Measurements from ENCODE around the gene ELF4. TPM values are rescaled to one million over a fixed set of nuclear protein-coding genes. Genes with fewer than 3 reads are reported as not detected.

Gene ELF4
- total and polyA plus RNA-seq, 3 experiments from 2014 or later = 19.5 to 24.7 (median 23.8) TPM

- no peaks in the 10 kb centered on the region for H3K36me3 ChIP-seq (ENCODE audit: insufficient read depth, low read length)
- no peaks in the 10 kb centered on the region for H3K27me3 ChIP-seq (ENCODE audit: insufficient read depth, low read length, poor library complexity, severe bottlenecking)
- Mint-ChIP-seq H3K27me3 (peaks cover 0 to 3% of the 10 kb centered on the region in 2 donors), H3K4me3 (peak overlapping the region; percentile 87 to 97 (median 92)), H3K4me1 (peaks cover 74 to 86% (median 77%) of the 10 kb centered on the region in 3 donors), H3K27ac (peak overlapping the region; percentile 89 to 99 (median 95)), H3K36me3 (peaks cover 0 to 16% (median 2%) of the 10 kb centered on the region in 3 donors), H3K9me3 (no peaks in the 10 kb centered on the region)
- POLR2A ChIA-PET = no interaction called here
- H3K9me3 ChIP-seq (ENCODE audit: low read length) = no peaks in the 10 kb centered on the region
- no peak overlapping the region for H3K27ac ChIP-seq (ENCODE audit: low read depth, low read length)
- no peak for DNase-seq
- H3K4me1 ChIP-seq (ENCODE audit: insufficient read depth, low read length) = peaks cover 46% of the 10 kb centered on the region
- H3K4me3 ChIP-seq (ENCODE audit: low read length) = peak overlapping the region; percentile 49
- CTCF ChIA-PET = interaction anchor here (1.3 to 5.9 kb wide), 5 partner anchors 23 to 110 kb away, joined by 4 to 133 read pairs (median 36); partner anchors contain the start of genes AIFM1 and RAB33A
Measured at GRCh38 chrX:130083107-130083490, 27.2 kb downstream of the ELF4 start.

- Histone ChIP-seq H3K4me1 (ENCODE audit: insufficient read depth, low read length) (peaks cover 42% of the 10 kb centered on the region), H3K27me3 (ENCODE audit: insufficient read depth, low read length, poor library complexity, severe bottlenecking) (no peaks in the 10 kb centered on the region), H3K27ac (ENCODE audit: low read depth, low read length) (peak overlapping the region; percentile 54), H3K4me3 (ENCODE audit: low read length) (peak overlapping the region; percentile 49), H3K9me3 (ENCODE audit: low read length) (no peaks in the 10 kb centered on the region), H3K36me3 (ENCODE audit: insufficient read depth, low read length) (no peaks in the 10 kb centered on the region)
- CTCF ChIA-PET = interaction anchor here (0.6 to 5.9 kb wide), 15 partner anchors 8 to 110 kb away, joined by 3 to 133 read pairs (median 5); partner anchors contain the start of genes AIFM1 and RAB33A
- H3K4me3 Mint-ChIP-seq = peak overlapping the region; percentile 83 to 93 (median 88)
- peaks cover 0 to 18% (median 0%) of the 10 kb centered on the region in 3 donors for H3K36me3 Mint-ChIP-seq
- no peaks in the 10 kb centered on the region for H3K9me3 Mint-ChIP-seq
- peaks cover 68 to 80% (median 71%) of the 10 kb centered on the region in 3 donors for H3K4me1 Mint-ChIP-seq
- POLR2A ChIA-PET = interaction anchor here (0.5 to 2.0 kb wide), 5 partner anchors 10 to 243 kb away, joined by 3 to 12 read pairs (median 6); no protein-coding TSS in a partner anchor
- peak; percentile 50 to 78 (median 75) for DNase-seq
- peaks cover 0 to 3% of the 10 kb centered on the region in 2 donors for H3K27me3 Mint-ChIP-seq
- peak overlapping the region; percentile 86 to 99 (median 95) for H3K27ac Mint-ChIP-seq
Measured at GRCh38 chrX:130082244-130083106, 27.8 kb downstream of the ELF4 start.

GRCh38 chrX:130081421-130082045 lies 28.8 kb downstream of the ELF4 start:
- peaks cover 0 to 20% (median 0%) of the 10 kb centered on the region in 3 donors for H3K36me3 Mint-ChIP-seq
- H3K9me3 Mint-ChIP-seq = no peaks in the 10 kb centered on the region
- H3K36me3 ChIP-seq (ENCODE audit: insufficient read depth, low read length) = no peaks in the 10 kb centered on the region
- peak overlapping the region; percentile 54 for H3K27ac ChIP-seq (ENCODE audit: low read depth, low read length)
- peak overlapping the region; percentile 60 to 93 (median 87) for H3K4me3 Mint-ChIP-seq
- peak overlapping the region; percentile 49 for H3K4me3 ChIP-seq (ENCODE audit: low read length)
- ChIA-PET POLR2A (interaction anchor here (0.5 to 2.0 kb wide), 5 partner anchors 11 to 242 kb away, joined by 3 to 12 read pairs (median 6); no protein-coding TSS in a partner anchor), CTCF (interaction anchor here (1.0 to 5.9 kb wide), 15 partner anchors 9 to 111 kb away, joined by 3 to 133 read pairs (median 5); partner anchors contain the start of genes AIFM1 and RAB33A)
- peak overlapping the region; percentile 86 to 99 (median 95) for H3K27ac Mint-ChIP-seq
- H3K27me3 ChIP-seq (ENCODE audit: insufficient read depth, low read length, poor library complexity, severe bottlenecking) = no peaks in the 10 kb centered on the region
- H3K4me1 ChIP-seq (ENCODE audit: insufficient read depth, low read length) = peaks cover 36% of the 10 kb centered on the region
- H3K4me1 Mint-ChIP-seq = peaks cover 59 to 71% (median 64%) of the 10 kb centered on the region in 3 donors
- no peak for DNase-seq
- no peaks in the 10 kb centered on the region for H3K9me3 ChIP-seq (ENCODE audit: low read length)
- H3K27me3 Mint-ChIP-seq = peaks cover 0 to 3% of the 10 kb centered on the region in 2 donors

- Histone ChIP-seq H3K27me3 (ENCODE audit: insufficient read depth, low read length, poor library complexity, severe bottlenecking) (no peaks in the 10 kb centered on the region), H3K4me1 (ENCODE audit: insufficient read depth, low read length) (peaks cover 36% of the 10 kb centered on the region), H3K36me3 (ENCODE audit: insufficient read depth, low read length) (no peaks in the 10 kb centered on the region), H3K4me3 (ENCODE audit: low read length) (no peak overlapping the region), H3K9me3 (ENCODE audit: low read length) (no peaks in the 10 kb centered on the region), H3K27ac (ENCODE audit: low read depth, low read length) (no peak overlapping the region)
- peaks cover 0 to 3% of the 10 kb centered on the region in 2 donors for H3K27me3 Mint-ChIP-seq
- H3K36me3 Mint-ChIP-seq = peaks cover 0 to 21% (median 0%) of the 10 kb centered on the region in 3 donors
- no peak for DNase-seq
- ChIA-PET POLR2A (interaction anchor here (2.0 kb wide), 1 partner anchor 39 kb away, joined by 12 read pairs; no protein-coding TSS in a partner anchor), CTCF (interaction anchor here (0.7 to 5.9 kb wide), 18 partner anchors 10 to 112 kb away, joined by 3 to 133 read pairs (median 6); partner anchors contain the start of gene RAB33A)
- no peaks in the 10 kb centered on the region for H3K9me3 Mint-ChIP-seq
- peak overlapping the region in 6 of 8 donors; percentile 88 to 97 (median 95) for H3K27ac Mint-ChIP-seq
- peak overlapping the region in 4 of 7 donors; percentile 18 to 93 (median 89) for H3K4me3 Mint-ChIP-seq
- H3K4me1 Mint-ChIP-seq = peaks cover 53 to 64% (median 57%) of the 10 kb centered on the region in 3 donors
Measured at GRCh38 chrX:130080791-130081367, 29.4 kb downstream of the ELF4 start.

GRCh38 chrX:130079824-130080406 lies 30.4 kb downstream of the ELF4 start:
- ChIA-PET POLR2A (interaction anchor here (1.1 kb wide), 1 partner anchor 41 kb away, joined by 14 read pairs; no protein-coding TSS in a partner anchor), CTCF (interaction anchor here (0.9 to 5.9 kb wide), 17 partner anchors 9 to 154 kb away, joined by 3 to 133 read pairs (median 6); partner anchors contain the start of gene RAB33A)
- Mint-ChIP-seq H3K27me3 (peaks cover 0 to 3% of the 10 kb centered on the region in 2 donors), H3K36me3 (peaks cover 0 to 25% (median 0%) of the 10 kb centered on the region in 3 donors), H3K27ac (peak overlapping the region; percentile 64 to 89 (median 84)), H3K4me1 (peaks cover 46 to 54% (median 51%) of the 10 kb centered on the region in 3 donors), H3K9me3 (no peaks in the 10 kb centered on the region), H3K4me3 (peak overlapping the region in 6 of 7 donors; percentile 3 to 70 (median 40))
- H3K27ac ChIP-seq (ENCODE audit: low read depth, low read length) = no peak overlapping the region
- no peaks in the 10 kb centered on the region for H3K9me3 ChIP-seq (ENCODE audit: low read length)
- H3K36me3 ChIP-seq (ENCODE audit: insufficient read depth, low read length) = no peaks in the 10 kb centered on the region
- H3K27me3 ChIP-seq (ENCODE audit: insufficient read depth, low read length, poor library complexity, severe bottlenecking) = no peaks in the 10 kb centered on the region
- DNase-seq = peak; percentile 42 to 66 (median 54)
- H3K4me1 ChIP-seq (ENCODE audit: insufficient read depth, low read length) = peaks cover 36% of the 10 kb centered on the region
- no peak overlapping the region for H3K4me3 ChIP-seq (ENCODE audit: low read length)

GRCh38 chrX:130075777-130076176 lies 34.5 kb downstream of the ELF4 start:
- Mint-ChIP-seq H3K36me3 (peaks cover 0 to 59% (median 0%) of the 10 kb centered on the region in 3 donors), H3K27me3 (peaks cover 0 to 6% of the 10 kb centered on the region in 2 donors), H3K27ac (peak overlapping the region in 1 of 8 donors; percentile 66), H3K4me3 (no peak overlapping the region), H3K9me3 (no peaks in the 10 kb centered on the region), H3K4me1 (peaks cover 12 to 14% (median 13%) of the 10 kb centered on the region in 3 donors)
- ChIA-PET CTCF (interaction anchor here (1.5 kb wide), 1 partner anchor 15 kb away, joined by 4 read pairs; no protein-coding TSS in a partner anchor), POLR2A (no interaction called here)
- H3K9me3 ChIP-seq (ENCODE audit: low read length) = no peaks in the 10 kb centered on the region
- H3K36me3 ChIP-seq (ENCODE audit: insufficient read depth, low read length) = peaks cover 19% of the 10 kb centered on the region
- no peak overlapping the region for H3K27ac ChIP-seq (ENCODE audit: low read depth, low read length)
- no peaks in the 10 kb centered on the region for H3K27me3 ChIP-seq (ENCODE audit: insufficient read depth, low read length, poor library complexity, severe bottlenecking)
- H3K4me3 ChIP-seq (ENCODE audit: low read length) = no peak overlapping the region
- no peak for DNase-seq
- peaks cover 3% of the 10 kb centered on the region for H3K4me1 ChIP-seq (ENCODE audit: insufficient read depth, low read length)

- H3K27me3 ChIP-seq (ENCODE audit: insufficient read depth, low read length, poor library complexity, severe bottlenecking) = no peaks in the 10 kb centered on the region
- no peaks in the 10 kb centered on the region for H3K4me1 ChIP-seq (ENCODE audit: insufficient read depth, low read length)
- H3K9me3 Mint-ChIP-seq = no peaks in the 10 kb centered on the region
- no peaks in the 10 kb centered on the region for H3K9me3 ChIP-seq (ENCODE audit: low read length)
- ChIA-PET CTCF (no interaction called here), POLR2A (no interaction called here)
- H3K36me3 Mint-ChIP-seq = peaks cover 0 to 64% (median under 1%) of the 10 kb centered on the region in 3 donors
- peaks cover 0 to 3% (median 2%) of the 10 kb centered on the region in 3 donors for H3K4me1 Mint-ChIP-seq
- H3K27me3 Mint-ChIP-seq = peaks cover 0 to 3% of the 10 kb centered on the region in 2 donors
- H3K27ac Mint-ChIP-seq = no peak overlapping the region
- H3K36me3 ChIP-seq (ENCODE audit: insufficient read depth, low read length) = peaks cover 22% of the 10 kb centered on the region
- no peak overlapping the region for H3K4me3 ChIP-seq (ENCODE audit: low read length)
- H3K4me3 Mint-ChIP-seq = no peak overlapping the region
- no peak for DNase-seq
- H3K27ac ChIP-seq (ENCODE audit: low read depth, low read length) = no peak overlapping the region
Measured at GRCh38 chrX:130072345-130072740, 38.0 kb downstream of the ELF4 start.
